ENCODE data around the gene PDLIM1. TPM values are rescaled to one million over a fixed set of nuclear protein-coding genes. Genes with fewer than 3 reads are reported as not detected.

Gene PDLIM1
- total RNA-seq, 2 experiments from 2014 or later: 0.44 to 0.78 TPM

DNA sequence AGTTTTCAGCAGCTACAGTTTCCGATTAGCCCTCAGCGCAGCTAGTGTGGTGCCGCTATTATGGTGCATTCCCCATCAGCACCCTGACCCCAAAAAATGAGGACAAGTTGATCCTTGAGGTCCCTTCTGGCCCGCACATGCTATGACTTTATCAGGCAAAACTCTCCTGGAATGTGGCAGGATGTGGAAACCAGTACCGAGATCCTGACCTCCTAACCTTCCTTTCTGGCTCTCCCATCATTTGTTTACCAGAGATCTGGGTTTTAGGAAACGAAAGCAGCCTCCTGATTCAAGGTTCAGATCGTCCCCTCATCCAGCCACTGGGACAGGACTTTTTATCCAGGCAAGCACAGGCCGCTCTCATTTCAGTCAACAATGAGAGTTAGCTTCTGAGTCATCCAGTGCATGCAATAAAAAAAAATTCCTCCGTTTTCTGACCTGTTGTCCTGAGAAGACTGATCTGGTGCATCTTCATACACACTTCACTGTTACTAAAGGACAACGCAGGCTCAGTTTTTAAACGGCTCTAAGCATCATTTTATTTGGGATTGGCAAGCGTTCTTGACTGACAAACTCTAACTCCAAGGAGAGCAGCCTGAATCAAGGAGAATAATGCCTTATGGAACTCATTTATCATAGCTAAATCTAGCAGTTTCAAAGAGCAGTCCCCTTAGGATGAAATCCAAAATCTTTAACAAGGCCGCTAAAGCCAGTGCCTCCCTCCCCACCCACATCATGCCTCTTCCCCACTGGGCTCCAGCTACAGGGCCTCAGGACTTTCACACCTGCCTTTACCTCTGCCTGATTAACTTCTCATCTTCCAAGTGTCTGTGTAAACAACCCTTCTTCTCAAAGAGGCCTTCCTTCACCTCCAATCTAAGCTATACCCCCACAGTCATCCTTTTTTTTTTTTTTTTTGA, 17.1 kb downstream of the PDLIM1 start:
- POLR2A ChIA-PET: no interaction called here
- CTCF ChIA-PET: interaction anchor here (1.4 to 1.7 kb wide), 2 partner anchors 28 to 39 kb away, joined by 4 to 8 read pairs; no protein-coding TSS in a partner anchor

GRCh38 chr10:95268438-95268837, 22.4 kb downstream of the PDLIM1 start:
- ChIA-PET CTCF (no interaction called here), POLR2A (no interaction called here)

DNA sequence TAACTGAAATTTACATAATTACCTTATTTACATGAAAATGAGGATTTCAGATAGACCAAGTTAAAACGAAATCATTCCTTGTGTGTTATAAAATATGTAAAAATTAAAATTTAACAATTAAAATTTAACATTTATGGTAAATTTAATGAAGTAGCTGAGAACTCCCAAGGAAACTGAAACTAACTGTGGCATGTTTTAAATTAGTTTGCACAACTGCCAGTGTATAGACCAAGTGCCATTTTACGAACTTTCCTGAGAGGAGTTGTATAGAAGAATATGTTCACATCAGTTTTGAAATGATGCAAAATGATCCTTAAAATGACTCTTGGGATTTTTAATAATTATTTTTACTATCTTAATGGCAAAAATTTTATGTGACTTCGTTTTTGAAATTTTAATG, 23.6 kb downstream of the PDLIM1 start:
- ChIA-PET CTCF (no interaction called here), POLR2A (no interaction called here)

DNA sequence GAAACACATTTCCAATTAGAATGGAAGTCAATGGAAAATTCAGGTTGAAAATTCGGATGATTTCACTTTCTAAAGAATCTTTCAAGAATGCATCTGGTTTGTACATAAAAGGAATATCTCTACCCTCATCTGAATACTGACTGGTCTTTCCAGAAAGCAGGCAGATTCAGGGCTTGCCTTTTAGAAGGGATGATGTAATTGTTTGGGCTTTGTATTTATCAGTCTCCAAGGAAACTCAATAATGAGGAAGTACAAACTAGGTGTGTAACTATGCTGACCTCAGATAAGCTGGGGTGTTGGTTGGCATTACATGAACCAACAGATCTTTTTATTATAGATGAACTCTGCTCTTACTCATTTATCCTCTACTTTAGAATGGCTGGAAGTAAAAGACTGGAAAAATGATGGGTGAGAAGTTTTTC, 24.1 kb downstream of the PDLIM1 start:
- POLR2A ChIA-PET: no interaction called here
- CTCF ChIA-PET: no interaction called here

GRCh38 chr10:95265572-95265971, 25.2 kb downstream of the PDLIM1 start:
- CTCF ChIA-PET: interaction anchor here (1.0 kb wide), 1 partner anchor 27 kb away, joined by 4 read pairs; no protein-coding TSS in a partner anchor
- POLR2A ChIA-PET: no interaction called here

- POLR2A ChIA-PET: no interaction called here
- CTCF ChIA-PET: interaction anchor here (0.5 to 1.0 kb wide), 2 partner anchors 26 to 255 kb away, joined by 3 to 4 read pairs; no protein-coding TSS in a partner anchor
Measured at GRCh38 chr10:95264227-95265051, 26.4 kb downstream of the PDLIM1 start.

DNA sequence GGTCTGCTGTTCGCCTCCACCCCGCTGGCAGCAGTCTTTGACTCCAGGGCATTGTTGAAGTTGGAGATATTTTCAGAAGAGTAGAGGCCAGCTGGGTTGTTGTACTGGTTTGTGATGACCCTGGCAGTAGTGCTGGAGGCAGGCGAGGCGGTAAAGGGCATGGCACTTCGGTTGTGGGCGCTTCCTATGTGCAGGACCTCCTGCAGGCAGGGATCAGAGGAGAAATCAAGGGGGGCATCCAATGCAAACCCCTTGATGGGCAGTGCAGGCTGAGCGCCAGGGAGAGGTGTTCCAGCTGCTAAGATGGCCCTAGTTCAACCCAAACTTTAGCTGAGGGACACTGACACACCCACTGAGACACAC, 27.0 kb downstream of the PDLIM1 start:
- ChIA-PET POLR2A (no interaction called here), CTCF (interaction anchor here (0.5 kb wide), 1 partner anchor 256 kb away, joined by 3 read pairs; no protein-coding TSS in a partner anchor)

GRCh38 chr10:95262763-95263518, 27.9 kb downstream of the PDLIM1 start:
- CTCF ChIA-PET: no interaction called here
- POLR2A ChIA-PET: no interaction called here

DNA sequence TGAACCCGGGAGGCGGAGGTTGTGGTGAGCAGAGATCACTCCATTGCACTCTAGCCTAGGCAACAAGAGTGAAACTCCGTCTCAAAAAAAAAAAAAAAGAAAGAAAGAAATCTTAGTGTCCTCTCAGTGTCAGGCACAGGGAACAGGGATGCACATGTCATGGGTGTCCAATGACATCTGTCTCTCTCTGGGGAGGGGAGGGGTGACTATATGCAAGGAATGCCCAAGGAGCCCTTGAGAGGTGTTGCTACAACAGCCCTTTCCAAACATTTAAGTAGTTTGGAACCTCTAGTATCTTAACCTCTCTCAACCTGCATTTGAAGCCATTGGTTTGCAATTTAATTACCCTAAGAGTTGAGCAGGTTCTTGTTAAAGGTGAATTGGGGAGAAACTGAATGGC, 28.9 kb downstream of the PDLIM1 start:
- CTCF ChIA-PET: no interaction called here
- POLR2A ChIA-PET: no interaction called here

DNA sequence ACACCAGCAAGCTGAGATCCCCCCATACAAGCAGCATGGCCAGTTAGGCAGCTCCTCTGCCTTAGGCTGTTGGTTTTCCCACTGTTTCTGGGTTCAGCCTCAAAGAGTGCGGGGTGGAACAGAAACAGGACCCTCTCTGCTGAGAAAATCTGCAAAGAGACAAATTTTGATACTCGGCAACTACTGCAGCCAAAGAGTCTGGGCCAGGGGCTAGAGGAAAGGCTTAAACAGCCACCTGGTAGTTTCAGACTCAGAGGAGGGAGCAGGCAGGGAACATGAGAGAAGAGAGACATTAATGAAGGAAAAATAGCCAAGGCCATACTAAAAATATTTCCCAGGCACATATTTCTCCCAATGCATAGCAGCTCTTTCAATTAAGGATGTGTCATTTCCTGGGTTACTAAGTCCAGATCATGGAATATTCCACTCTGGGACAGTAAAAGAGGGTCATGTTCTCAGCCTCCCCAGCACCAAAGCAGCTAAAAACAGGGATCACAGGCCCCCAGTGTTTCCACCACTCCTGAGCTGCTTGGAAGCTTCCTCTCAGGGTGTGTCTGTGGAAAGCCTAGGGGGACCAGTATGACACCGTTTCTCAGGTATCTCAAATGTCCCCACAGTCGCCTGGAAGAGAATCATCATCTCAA, 29.8 kb downstream of the PDLIM1 start:
- CTCF ChIA-PET: no interaction called here
- POLR2A ChIA-PET: no interaction called here

- CTCF ChIA-PET: interaction anchor here (0.7 to 1.5 kb wide), 3 partner anchors 17 to 113 kb away, joined by 3 to 4 read pairs (median 3); no protein-coding TSS in a partner anchor
- POLR2A ChIA-PET: no interaction called here
Measured at GRCh38 chr10:95260397-95260881, 30.4 kb downstream of the PDLIM1 start.

DNA sequence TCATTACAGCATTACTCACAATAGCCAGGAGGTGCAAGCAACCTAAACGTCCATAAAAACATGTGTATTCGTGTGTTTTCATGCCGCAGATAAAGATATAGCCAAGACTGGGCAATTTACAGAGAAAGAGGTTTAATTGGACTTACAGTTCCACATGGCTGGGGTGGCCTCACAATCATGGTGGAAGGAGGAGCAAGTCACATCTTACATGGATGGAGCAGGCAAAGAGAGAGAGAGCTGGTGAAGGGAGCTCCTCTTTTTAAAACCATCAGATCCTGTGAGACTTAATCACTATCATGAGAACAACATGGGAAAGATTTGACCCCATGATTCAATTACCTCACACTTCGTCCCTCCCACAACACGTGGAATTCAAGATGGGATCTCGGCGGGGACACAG, 33.0 kb downstream of the PDLIM1 start:
- ChIA-PET POLR2A (interaction anchor here (0.6 kb wide), 1 partner anchor 13 kb away, joined by 3 read pairs; no protein-coding TSS in a partner anchor), CTCF (no interaction called here)

- CTCF ChIA-PET: no interaction called here
Measured at GRCh38 chr10:95256268-95256667, 34.5 kb downstream of the PDLIM1 start.

GRCh38 chr10:95254629-95255028, 36.2 kb downstream of the PDLIM1 start:
- CTCF ChIA-PET: no interaction called here
- POLR2A ChIA-PET: no interaction called here

More at GRCh38 chr10:95256268-95256667, 34.5 kb downstream of the PDLIM1 start:
- POLR2A ChIA-PET: no interaction called here

GRCh38 chr10:95253686-95254085, 37.1 kb downstream of the PDLIM1 start:
- ChIA-PET POLR2A (no interaction called here), CTCF (no interaction called here)

DNA sequence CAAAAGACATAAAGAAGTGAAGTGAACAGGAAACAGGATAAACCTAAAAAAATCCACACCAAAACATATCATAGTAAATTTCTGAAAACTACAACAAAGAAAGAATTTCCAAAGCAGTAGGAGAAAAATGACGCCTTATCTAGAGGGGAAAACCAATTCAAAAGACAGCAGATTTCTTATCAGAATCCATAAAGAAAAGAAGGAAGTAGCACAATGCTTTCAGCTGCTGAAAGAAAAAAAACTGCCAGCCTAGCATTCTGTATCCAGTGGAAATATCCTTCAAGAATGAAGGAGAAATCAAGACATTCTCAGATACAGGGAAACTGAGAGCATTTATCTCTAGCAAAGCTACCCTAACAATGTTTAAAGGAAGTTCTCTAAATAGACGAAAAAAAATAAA, 37.8 kb downstream of the PDLIM1 start:
- ChIA-PET POLR2A (no interaction called here), CTCF (no interaction called here)

GRCh38 chr10:95250856-95251255, 39.9 kb downstream of the PDLIM1 start:
- CTCF ChIA-PET: interaction anchor here (1.2 kb wide), 1 partner anchor 8 kb away, joined by 4 read pairs; no protein-coding TSS in a partner anchor
- POLR2A ChIA-PET: no interaction called here

- CTCF ChIA-PET: no interaction called here
- POLR2A ChIA-PET: no interaction called here
Measured at GRCh38 chr10:95249467-95249866, 41.3 kb downstream of the PDLIM1 start.

DNA sequence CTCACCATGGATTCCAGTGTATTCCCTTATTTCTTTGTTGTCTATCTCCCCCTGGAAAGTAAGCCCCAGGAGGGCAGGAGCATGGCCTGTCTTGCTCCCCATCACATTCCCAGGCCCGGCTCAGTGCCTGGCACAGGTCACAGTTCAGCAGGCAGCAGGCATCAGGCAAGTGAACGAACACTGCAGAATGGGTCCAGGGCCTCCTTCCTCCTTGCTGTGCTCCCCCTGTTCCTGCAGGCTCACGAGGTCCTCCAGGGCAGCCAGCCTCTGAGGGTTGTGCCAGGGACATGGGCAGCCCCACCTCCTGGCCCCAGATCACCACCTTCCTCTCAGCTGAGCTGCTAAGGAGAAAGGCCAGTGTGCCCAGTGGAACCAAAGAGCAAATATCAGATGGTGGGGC, 41.8 kb downstream of the PDLIM1 start:
- ChIA-PET CTCF (no interaction called here), POLR2A (no interaction called here)
